ENCODE data around the gene MSI2.

Gene MSI2

GRCh38 chr17:57406131-57406980 is 150.0 kb downstream of the MSI2 start:
- H3K4me3 ChIP-seq (ENCODE audit: low read depth, low read length, poor library complexity, severe bottlenecking), result peak overlapping the region; percentile 14
- peak overlapping the region; percentile 90 for H3K27ac ChIP-seq (ENCODE audit: low read depth, low read length, poor library complexity, severe bottlenecking)
- TF ChIP-seq CTCF (IDR thresholded peaks at IDR 0.05; ENCODE audit: low read length) (no peak), EZH2 (IDR thresholded peaks at IDR 0.05; ENCODE audit: borderline replicate concordance, low read length) (no peak)
- H3K79me2 ChIP-seq (ENCODE audit: insufficient read depth, low read length), result peaks cover 35% of the 10 kb centered on the region
- no peaks in the 10 kb centered on the region for H3K27me3 ChIP-seq (ENCODE audit: insufficient read depth, low read length)
- no peaks in the 10 kb centered on the region for H3K9me3 ChIP-seq (ENCODE audit: low read length)
- no peak overlapping the region for H2AFZ ChIP-seq (ENCODE audit: low read length)
- peak overlapping the region; percentile 63; the same call in 1 of the 2 replicates for H3K4me2 ChIP-seq (ENCODE audit: low read length)
- H3K9ac ChIP-seq (ENCODE audit: low read length), result peak overlapping the region; percentile 49; the same call in 1 of the 2 replicates
- peaks cover 5% of the 10 kb centered on the region; the same call in 1 of the 2 replicates for H3F3A ChIP-seq (ENCODE audit: insufficient read depth, low read length)
- H3K4me1 ChIP-seq (ENCODE audit: insufficient read depth, low read length, severe bottlenecking), result peaks cover 87% of the 10 kb centered on the region
- peaks cover 59% of the 10 kb centered on the region; the same call in 1 of the 2 replicates for H3K36me3 ChIP-seq (ENCODE audit: insufficient read depth, low read length)
- H3K9me2 ChIP-seq (ENCODE audit: low read depth, low read length), result no peaks in the 10 kb centered on the region
- H4K20me1 ChIP-seq (ENCODE audit: insufficient read depth, low read length), result no peaks in the 10 kb centered on the region

DNA sequence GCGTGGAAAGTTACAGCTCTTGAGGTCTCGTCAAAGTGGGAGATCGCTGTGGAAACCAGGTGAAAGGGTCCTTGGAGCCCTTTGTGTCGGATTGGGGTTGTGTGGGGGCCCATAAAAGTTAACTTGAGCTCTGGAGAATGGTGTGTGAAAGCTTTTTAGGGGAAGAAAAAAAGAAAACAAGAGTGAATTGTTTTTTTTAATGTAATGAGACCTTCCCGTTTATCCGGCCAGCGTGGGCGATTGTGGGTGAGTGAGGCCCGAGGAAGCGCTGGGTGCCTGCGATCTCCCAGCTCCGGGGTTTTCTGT is 150.6 kb downstream of the MSI2 start:
- Histone ChIP-seq H3K4me2 (ENCODE audit: low read length) (peak overlapping the region; percentile 63; the same call in 1 of the 2 replicates), H3K9me3 (ENCODE audit: low read length) (no peaks in the 10 kb centered on the region), H3K79me2 (ENCODE audit: insufficient read depth, low read length) (peaks cover 37% of the 10 kb centered on the region), H3K9me2 (ENCODE audit: low read depth, low read length) (no peaks in the 10 kb centered on the region), H3K36me3 (ENCODE audit: insufficient read depth, low read length) (peaks cover 56% of the 10 kb centered on the region; the same call in 1 of the 2 replicates), H3K4me3 (ENCODE audit: low read depth, low read length, poor library complexity, severe bottlenecking) (peak overlapping the region; percentile 14), H3K27me3 (ENCODE audit: insufficient read depth, low read length) (no peaks in the 10 kb centered on the region), H3K27ac (ENCODE audit: low read depth, low read length, poor library complexity, severe bottlenecking) (peak overlapping the region; percentile 90), H3K9ac (ENCODE audit: low read length) (peak overlapping the region; percentile 49; the same call in 1 of the 2 replicates), H4K20me1 (ENCODE audit: insufficient read depth, low read length) (no peaks in the 10 kb centered on the region), H3K4me1 (ENCODE audit: insufficient read depth, low read length, severe bottlenecking) (peaks cover 92% of the 10 kb centered on the region), H3F3A (ENCODE audit: insufficient read depth, low read length) (peaks cover 5% of the 10 kb centered on the region; the same call in 1 of the 2 replicates), H2AFZ (ENCODE audit: low read length) (no peak overlapping the region)
- TF ChIP-seq CTCF (IDR thresholded peaks at IDR 0.05; ENCODE audit: low read length) (no peak), EZH2 (IDR thresholded peaks at IDR 0.05; ENCODE audit: borderline replicate concordance, low read length) (no peak)

DNA sequence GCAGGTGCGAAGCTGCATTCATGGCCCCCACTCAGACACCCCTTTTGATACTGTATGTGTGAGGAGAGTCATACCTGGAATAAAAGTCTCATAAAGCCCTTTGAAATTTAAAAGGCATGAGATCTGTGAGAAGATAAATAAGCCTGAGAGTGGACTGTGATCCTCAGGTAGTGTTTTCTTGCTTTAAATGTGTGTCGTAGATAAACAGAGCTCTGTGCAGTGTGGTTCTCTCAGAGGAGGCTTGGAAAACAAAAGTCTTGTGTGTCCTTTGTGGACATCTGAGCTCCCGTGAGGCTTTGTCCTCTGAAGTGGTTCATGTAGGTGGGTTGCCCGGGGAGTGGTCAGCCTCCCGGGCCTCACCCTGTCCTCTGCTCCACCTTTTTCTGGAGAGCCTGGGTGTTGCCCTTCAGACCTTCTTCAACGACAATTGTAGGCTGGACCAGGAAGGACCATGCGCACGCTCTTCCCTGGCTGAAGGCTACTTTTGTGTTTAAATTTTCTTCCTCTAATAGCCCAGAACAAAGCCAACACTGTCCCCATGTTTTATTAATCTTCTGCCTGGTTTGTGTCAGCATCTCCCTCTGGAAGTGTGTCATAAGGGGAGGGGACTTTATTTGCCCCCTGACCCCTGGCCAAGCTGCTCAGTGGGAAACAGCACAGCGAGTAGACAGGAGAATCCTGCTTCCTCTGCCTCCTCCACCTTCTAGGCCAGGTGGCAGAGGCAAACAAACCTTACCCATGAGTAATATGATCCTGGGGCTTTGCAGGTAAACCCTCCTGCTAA is 151.2 kb downstream of the MSI2 start:
- Histone ChIP-seq H3K36me3 (ENCODE audit: insufficient read depth, low read length) (peaks cover 52% of the 10 kb centered on the region; the same call in 1 of the 2 replicates), H3K4me1 (ENCODE audit: insufficient read depth, low read length, severe bottlenecking) (peaks cover 98% of the 10 kb centered on the region), H3F3A (ENCODE audit: insufficient read depth, low read length) (peaks cover 5% of the 10 kb centered on the region; the same call in 1 of the 2 replicates), H3K27ac (ENCODE audit: low read depth, low read length, poor library complexity, severe bottlenecking) (peak overlapping the region; percentile 90), H3K4me2 (ENCODE audit: low read length) (peak overlapping the region; percentile 63), H3K9ac (ENCODE audit: low read length) (peak overlapping the region; percentile 49; the same call in 1 of the 2 replicates), H3K4me3 (ENCODE audit: low read depth, low read length, poor library complexity, severe bottlenecking) (peak overlapping the region; percentile 40), H3K27me3 (ENCODE audit: insufficient read depth, low read length) (no peaks in the 10 kb centered on the region), H3K9me2 (ENCODE audit: low read depth, low read length) (no peaks in the 10 kb centered on the region), H3K9me3 (ENCODE audit: low read length) (no peaks in the 10 kb centered on the region), H4K20me1 (ENCODE audit: insufficient read depth, low read length) (no peaks in the 10 kb centered on the region), H2AFZ (ENCODE audit: low read length) (no peak overlapping the region), H3K79me2 (ENCODE audit: insufficient read depth, low read length) (peaks cover 37% of the 10 kb centered on the region)
- TF ChIP-seq CTCF (IDR thresholded peaks at IDR 0.05; ENCODE audit: low read length) (no peak), EZH2 (IDR thresholded peaks at IDR 0.05; ENCODE audit: borderline replicate concordance, low read length) (no peak)
